CD4-positive, alpha-beta T cell (primary cell): ENCODE data around the gene PBXIP1. TPM values are rescaled to one million over a fixed set of nuclear protein-coding genes. Genes with fewer than 3 reads are reported as not detected.
A peak's percentile ranks its signal among the peaks of the same experiment; 100 is the strongest.

Source experiments
- ATAC-seq: fragments of 200-7000 bp; cut with Tn5 transposase; one replicate; pipeline ENCODE4 v1.10.0; 2022; ENCODE audit warnings: mild to moderate bottlenecking; ENCODE audit not compliant: poor library complexity
- CTCF ChIA-PET: fragments of 350-600 bp; sonication (Branson Sonifier 250); formaldehyde crosslinking; loops from one replicate; lab custom pipeline; 2021; ENCODE audit warnings: antibody characterized with exemption, inconsistent platforms; lab: Charles Lee
- POLR2A ChIA-PET: fragments of 350-600 bp; sonication (Branson Sonifier 250); formaldehyde crosslinking; loops from one replicate; lab custom pipeline; 2021; ENCODE audit warnings: antibody characterized with exemption, inconsistent platforms; lab: Charles Lee
- DNase-seq, 14 experiments: peaks; one replicate each; pipeline ENCODE4 v3.0.0-alpha.2; 2013 to 2020; ENCODE audit warnings: mixed read lengths in 2 of 14
- H3K27ac ChIP-seq, 2 donors: one replicate each; pipeline versions ENCODE4 v1.5.1 to v1.7.0; 2013; ENCODE audit warnings: low read length in 2 of 2, low read depth in 1 of 2, mild to moderate bottlenecking in 1 of 2
- H3K27me3 ChIP-seq, 2 experiments: 1 replicate in 1 of 2; 2 replicates in 1 of 2; pipeline versions ENCODE4 v1.6.1 to v1.7.0; 2013; ENCODE audit warnings: low read length in 2 of 2, control low read depth in 1 of 2, mild to moderate bottlenecking in 1 of 2, moderate library complexity in 1 of 2; ENCODE audit not compliant: insufficient read depth in 2 of 2, control insufficient read depth in 1 of 2
- H3K36me3 ChIP-seq: one replicate; pipeline ENCODE4 v1.6.1; 2013; ENCODE audit warnings: low read length, control low read depth; ENCODE audit not compliant: insufficient read depth
- H3K4me1 ChIP-seq: one replicate; pipeline ENCODE4 v1.6.1; 2013; ENCODE audit warnings: low read length, control low read depth; ENCODE audit not compliant: insufficient read depth
- H3K4me3 ChIP-seq: one replicate; pipeline ENCODE4 v1.5.1; 2013; ENCODE audit warnings: mild to moderate bottlenecking, low read length, moderate library complexity
- H3K9me3 ChIP-seq, 2 experiments: 1 replicate in 1 of 2; 2 replicates in 1 of 2; pipeline versions ENCODE4 v1.6.1 to v1.7.0; 2013; ENCODE audit warnings: low read length in 2 of 2, mild to moderate bottlenecking in 2 of 2, control low read depth in 1 of 2, moderate library complexity in 1 of 2; ENCODE audit not compliant: control insufficient read depth in 1 of 2, insufficient read depth in 1 of 2
- H3K27ac Mint-ChIP-seq: one replicate; pipeline ENCODE4 v1.8.0; 2020; ENCODE audit warnings: mixed read lengths
- H3K27me3 Mint-ChIP-seq: one replicate; pipeline ENCODE4 v1.8.0; 2021; ENCODE audit warnings: mixed read lengths
- H3K36me3 Mint-ChIP-seq: one replicate; pipeline ENCODE4 v1.8.0; 2021; ENCODE audit warnings: low read depth, mixed read lengths
- H3K4me1 Mint-ChIP-seq: one replicate; pipeline ENCODE4 v1.8.0; 2021; ENCODE audit warnings: low read depth, mixed read lengths
- H3K4me3 Mint-ChIP-seq: one replicate; pipeline ENCODE4 v1.8.0; 2020; ENCODE audit warnings: mild to moderate bottlenecking, mixed read lengths
- H3K9me3 Mint-ChIP-seq: one replicate; pipeline ENCODE4 v1.8.0; 2020; ENCODE audit warnings: mixed read lengths
- intact Hi-C, 2 experiments: fragments of 100-400 bp; cut with DNase I in 1 of 2; cut with micrococcal nuclease in 1 of 2; formaldehyde crosslinking; loops; one replicate each; pipeline versions ENCODE4 v1.15.1 to v1.9.0; 2023 to 2025; cut with DNase I, micrococcal nuclease
- total RNA-seq, 174 experiments: library from RNA in 2 of 174; stranded (reverse) in 2 of 174; gene quantifications; one replicate each; pipeline ENCODE4 v1.2.3 and lab custom pipeline; 2021 to 2026
- TF ChIP-seq, protein P1 (sequence below): fragments of 200-600 bp; IDR thresholded peaks from one replicate; pipeline ENCODE4 v1.8.0; 2022; ENCODE audit warnings: antibody characterized with exemption, mild to moderate bottlenecking

The PBXIP1 gene
- total RNA-seq, 2 experiments from 2014 or later = 434 to 440 TPM

DNA sequence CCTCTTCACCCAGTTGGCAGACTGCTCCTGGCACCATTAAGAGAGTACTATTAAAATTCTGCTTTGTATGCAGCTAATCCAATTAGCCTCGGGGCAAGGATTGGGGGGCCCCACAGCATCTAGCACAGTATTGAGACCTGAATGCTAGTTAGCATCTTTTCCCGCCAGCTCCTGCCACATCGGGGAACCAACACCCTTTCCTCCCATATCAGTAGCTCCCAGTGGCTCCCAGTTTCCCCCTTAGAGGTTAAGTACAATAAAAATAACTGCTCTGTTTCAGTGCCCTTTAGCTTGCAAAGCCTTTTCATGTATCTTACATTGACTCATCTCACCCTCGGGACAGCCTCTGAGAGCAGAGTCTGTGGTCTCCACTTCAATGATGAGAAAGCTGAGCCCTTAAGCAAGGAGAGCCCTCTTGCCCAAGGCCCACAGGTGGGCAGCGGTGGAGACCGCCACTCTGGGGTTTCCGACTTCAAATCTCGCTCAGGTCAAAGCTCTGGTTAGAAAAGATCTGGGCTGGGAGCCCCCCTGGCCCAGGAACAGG, 15.2 kb downstream of the PBXIP1 start:
- intact Hi-C loops = no loop called here
- Mint-ChIP-seq H3K9me3 (no peaks in the 10 kb centered on the region), H3K27ac (peak overlapping the region; percentile 94), H3K4me3 (peak overlapping the region; percentile 58), H3K36me3 (peaks cover 44% of the 10 kb centered on the region), H3K27me3 (no peaks in the 10 kb centered on the region), H3K4me1 (peaks cover 83% of the 10 kb centered on the region)
- POLR2A ChIA-PET = interaction anchor here (1.0 to 1.1 kb wide), 2 partner anchors 43 to 312 kb away, joined by 3 to 4 read pairs; partner anchors contain the start of gene FLAD1
- Histone ChIP-seq H3K27ac (peak overlapping the region in 1 of 2 donors; percentile 80), H3K4me3 (no peak overlapping the region), H3K27me3 (no peaks in the 10 kb centered on the region), H3K9me3 (no peaks in the 10 kb centered on the region), H3K36me3 (peaks cover 16% of the 10 kb centered on the region), H3K4me1 (peaks cover 85% of the 10 kb centered on the region)
- DNase-seq = peak in 2 of 14 experiments; percentile 34 to 36
- no peak for ATAC-seq
- CTCF ChIA-PET = interaction anchor here (0.5 to 2.3 kb wide), 6 partner anchors 21 to 275 kb away, joined by 3 to 10 read pairs (median 5); partner anchors contain the start of gene PYGO2
- TF ChIP-seq, protein P1, sequence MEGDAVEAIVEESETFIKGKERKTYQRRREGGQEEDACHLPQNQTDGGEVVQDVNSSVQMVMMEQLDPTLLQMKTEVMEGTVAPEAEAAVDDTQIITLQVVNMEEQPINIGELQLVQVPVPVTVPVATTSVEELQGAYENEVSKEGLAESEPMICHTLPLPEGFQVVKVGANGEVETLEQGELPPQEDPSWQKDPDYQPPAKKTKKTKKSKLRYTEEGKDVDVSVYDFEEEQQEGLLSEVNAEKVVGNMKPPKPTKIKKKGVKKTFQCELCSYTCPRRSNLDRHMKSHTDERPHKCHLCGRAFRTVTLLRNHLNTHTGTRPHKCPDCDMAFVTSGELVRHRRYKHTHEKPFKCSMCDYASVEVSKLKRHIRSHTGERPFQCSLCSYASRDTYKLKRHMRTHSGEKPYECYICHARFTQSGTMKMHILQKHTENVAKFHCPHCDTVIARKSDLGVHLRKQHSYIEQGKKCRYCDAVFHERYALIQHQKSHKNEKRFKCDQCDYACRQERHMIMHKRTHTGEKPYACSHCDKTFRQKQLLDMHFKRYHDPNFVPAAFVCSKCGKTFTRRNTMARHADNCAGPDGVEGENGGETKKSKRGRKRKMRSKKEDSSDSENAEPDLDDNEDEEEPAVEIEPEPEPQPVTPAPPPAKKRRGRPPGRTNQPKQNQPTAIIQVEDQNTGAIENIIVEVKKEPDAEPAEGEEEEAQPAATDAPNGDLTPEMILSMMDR = no peak

DNA sequence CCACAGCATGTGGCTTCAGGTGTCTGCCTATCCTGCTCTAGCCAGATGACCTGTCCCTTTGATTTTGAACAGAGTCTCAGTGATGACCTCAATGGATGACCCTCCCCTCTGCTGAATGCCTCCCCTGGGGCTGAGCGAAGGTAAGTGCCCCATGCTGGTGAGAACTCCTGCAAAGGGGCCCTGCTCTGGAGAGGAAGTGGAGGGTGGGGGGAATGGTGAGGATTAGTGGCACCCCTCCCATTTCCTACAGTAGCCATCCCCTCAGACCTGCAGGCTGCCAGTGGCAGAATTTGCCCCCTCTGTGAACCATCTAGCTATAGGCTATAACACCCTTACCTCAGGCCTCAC, 15.7 kb downstream of the PBXIP1 start:
- Mint-ChIP-seq H3K4me3 (peak overlapping the region; percentile 58), H3K27ac (peak overlapping the region; percentile 94), H3K36me3 (peaks cover 39% of the 10 kb centered on the region), H3K27me3 (no peaks in the 10 kb centered on the region), H3K9me3 (no peaks in the 10 kb centered on the region), H3K4me1 (peaks cover 89% of the 10 kb centered on the region)
- ChIA-PET CTCF (interaction anchor here (0.5 to 2.3 kb wide), 7 partner anchors 12 to 275 kb away, joined by 3 to 10 read pairs (median 4); partner anchors contain the start of gene PYGO2), POLR2A (interaction anchor here (1.1 kb wide), 1 partner anchor 43 kb away, joined by 4 read pairs; the partner anchor contains the start of gene FLAD1)
- H3K9me3 ChIP-seq = no peaks in the 10 kb centered on the region
- DNase-seq = peak in 1 of 14 experiments; percentile 40
- peaks cover 11% of the 10 kb centered on the region for H3K36me3 ChIP-seq
- H3K27ac ChIP-seq = peak overlapping the region in 1 of 2 donors; percentile 80
- H3K4me3 ChIP-seq = no peak overlapping the region
- peaks cover 89% of the 10 kb centered on the region for H3K4me1 ChIP-seq
- ATAC-seq = no peak
- intact Hi-C loops = no loop called here
- H3K27me3 ChIP-seq = no peaks in the 10 kb centered on the region
- TF ChIP-seq, protein P1 = no peak

DNA sequence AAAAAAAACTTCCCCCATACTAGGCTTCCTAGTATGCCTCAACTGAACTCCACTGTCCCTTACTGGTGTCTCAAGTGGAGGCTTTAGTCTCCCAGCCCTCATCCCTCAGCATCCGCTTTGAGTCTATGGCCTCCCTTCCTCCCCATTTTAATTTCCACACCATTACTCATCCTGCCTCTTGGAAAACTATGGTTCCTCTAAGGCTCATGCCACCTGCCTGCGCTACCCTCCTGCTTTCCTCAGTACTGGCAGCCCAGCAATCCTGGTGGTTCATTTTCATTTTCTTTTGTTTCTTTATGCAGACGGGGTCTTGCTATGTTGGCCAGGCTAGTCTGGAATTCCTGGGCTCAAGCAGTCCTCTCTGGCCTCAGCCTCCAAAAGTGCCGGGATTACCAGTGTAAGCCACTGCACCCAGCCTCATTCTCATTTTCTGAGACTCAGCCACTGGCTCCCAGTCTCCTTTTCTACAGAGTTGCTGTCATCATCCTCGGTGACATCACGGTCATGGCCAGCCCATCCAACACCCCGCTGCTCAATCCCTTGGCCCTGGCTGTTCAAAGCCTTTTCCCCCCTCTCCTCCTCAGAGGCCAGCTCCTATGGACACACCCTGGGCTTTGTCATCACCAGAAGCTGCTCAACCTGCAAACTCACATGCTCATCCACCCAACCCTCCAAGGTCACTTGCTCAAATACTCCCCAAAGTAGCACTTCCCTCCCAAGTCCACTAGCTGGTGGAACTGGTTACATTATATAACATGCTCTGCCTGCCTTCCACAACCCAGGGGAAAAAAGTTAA, 17.1 kb downstream of the PBXIP1 start:
- intact Hi-C loops = no loop called here
- DNase-seq (peak in 1 of 14 experiments; percentile 43), ATAC-seq (no peak)
- Histone ChIP-seq H3K9me3 (no peaks in the 10 kb centered on the region), H3K4me3 (no peak overlapping the region), H3K36me3 (no peaks in the 10 kb centered on the region), H3K27me3 (no peaks in the 10 kb centered on the region), H3K4me1 (peaks cover 80% of the 10 kb centered on the region), H3K27ac (peak overlapping the region in 1 of 2 donors; percentile 100)
- CTCF ChIA-PET = interaction anchor here (0.7 to 3.9 kb wide), 10 partner anchors 13 to 610 kb away, joined by 3 to 38 read pairs (median 10); partner anchors contain the start of genes PBXIP1 and PYGO2
- Mint-ChIP-seq H3K9me3 (no peaks in the 10 kb centered on the region), H3K4me3 (peak overlapping the region; percentile 79), H3K4me1 (peaks cover 81% of the 10 kb centered on the region), H3K27ac (peak overlapping the region; percentile 98), H3K27me3 (no peaks in the 10 kb centered on the region), H3K36me3 (peaks cover 25% of the 10 kb centered on the region)
- POLR2A ChIA-PET = interaction anchor here (1.1 to 2.2 kb wide), 3 partner anchors 10 to 68 kb away, joined by 3 to 14 read pairs (median 4); no protein-coding TSS in a partner anchor
- TF ChIP-seq, protein P1 = no peak
